HG03354 (cell line): ENCODE data around the gene CD47.

Source experiments
- ATAC-seq: cut with Tn5 transposase; IDR thresholded peaks from one replicate; pipeline ENCODE4 v1.9.1; 2021; ENCODE audit warnings: mild to moderate bottlenecking; ENCODE audit not compliant: unreplicated experiment, poor library complexity, severe bottlenecking

CD47 gene

GRCh38 chr3:108093616-108094015, 2.8 kb upstream of the CD47 start:
- ATAC-seq: no peak

- ATAC-seq: no peak
Observed at GRCh38 chr3:108093021-108093420, 2.2 kb upstream of the CD47 start.

GRCh38 chr3:108092501-108092900, 1.7 kb upstream of the CD47 start:
- ATAC-seq: no peak

GRCh38 chr3:108091498-108092250, 843 bp upstream of the CD47 start:
- no peak for ATAC-seq

- ATAC-seq: peak; percentile 22
Observed at GRCh38 chr3:108090049-108090700, 656 bp downstream of the CD47 start.

- no peak for ATAC-seq
Observed at GRCh38 chr3:108089579-108089978, 1.3 kb downstream of the CD47 start.

- ATAC-seq: peak; percentile 37
Observed at GRCh38 chr3:108088697-108089096, 2.1 kb downstream of the CD47 start.

GRCh38 chr3:108088146-108088545, 2.7 kb downstream of the CD47 start:
- no peak for ATAC-seq

- no peak for ATAC-seq
Observed at GRCh38 chr3:108086653-108087052, 4.2 kb downstream of the CD47 start.

GRCh38 chr3:108085810-108086350, 5.0 kb downstream of the CD47 start:
- ATAC-seq: no peak

GRCh38 chr3:108085370-108085769, 5.5 kb downstream of the CD47 start:
- ATAC-seq: no peak

- ATAC-seq: no peak
Observed at GRCh38 chr3:108079877-108080276, 11.0 kb downstream of the CD47 start.

GRCh38 chr3:108079043-108079442, 11.8 kb downstream of the CD47 start:
- ATAC-seq: no peak

GRCh38 chr3:108076564-108076963, 14.3 kb downstream of the CD47 start:
- no peak for ATAC-seq

- ATAC-seq: no peak
Observed at GRCh38 chr3:108073764-108074431, 16.9 kb downstream of the CD47 start.

- no peak for ATAC-seq
Observed at GRCh38 chr3:108071368-108071767, 19.5 kb downstream of the CD47 start.

GRCh38 chr3:108070356-108070755, 20.5 kb downstream of the CD47 start:
- no peak for ATAC-seq

GRCh38 chr3:108067768-108068167, 23.1 kb downstream of the CD47 start:
- ATAC-seq: no peak

GRCh38 chr3:108065096-108065495, 25.7 kb downstream of the CD47 start:
- ATAC-seq: no peak

- ATAC-seq: no peak
Observed at GRCh38 chr3:108064293-108064887, 26.4 kb downstream of the CD47 start.
